Heart left ventricle (tissue), 16 donors: Measurements from ENCODE around the gene AFAP1L1. TPM values are rescaled to one million over a fixed set of nuclear protein-coding genes. Genes with fewer than 3 reads are reported as not detected.

ENCODE experiments used
- ATAC-seq, 4 donors: fragments of 200-7000 bp; cut with Tn5 transposase; one replicate each; pipeline ENCODE4 v1.9.1; 2020 to 2022; ENCODE audit warnings: moderate library complexity in 4 of 4, mild to moderate bottlenecking in 3 of 4, moderate number of reproducible peaks in 1 of 4
- DNase-seq, 5 donors: peaks; one replicate each; pipeline ENCODE4 v3.0.0-alpha.2; 2020
- H3K27ac ChIP-seq, 12 donors: fragments of 200-600 bp; sonication (generic) in 4 of 12; one replicate each; pipeline versions ENCODE4 v1.5.0 to v1.8.0; 2016 to 2022; ENCODE audit warnings: mild to moderate bottlenecking in 2 of 12
- H3K27me3 ChIP-seq, 9 donors: fragments of 200-600 bp; sonication (generic) in 2 of 9; one replicate each; pipeline versions ENCODE4 v1.5.1 to v1.8.0; 2016 to 2022; ENCODE audit warnings: mild to moderate bottlenecking in 3 of 9
- H3K36me3 ChIP-seq, 9 donors: fragments of 200-600 bp; sonication (generic) in 2 of 9; one replicate each; pipeline versions ENCODE4 v1.5.0 to v1.8.0; 2018 to 2022; ENCODE audit warnings: mild to moderate bottlenecking in 2 of 9
- H3K4me1 ChIP-seq, 12 donors: fragments of 200-600 bp; sonication (generic) in 4 of 12; one replicate each; pipeline versions ENCODE4 v1.5.0 to v1.8.0; 2016 to 2022; ENCODE audit warnings: mild to moderate bottlenecking in 3 of 12
- H3K4me3 ChIP-seq, 12 donors: fragments of 200-600 bp; sonication (generic) in 4 of 12; one replicate each; pipeline versions ENCODE4 v1.5.0 to v1.8.0; 2017 to 2022; ENCODE audit warnings: mild to moderate bottlenecking in 9 of 12, moderate library complexity in 4 of 12
- H3K9me3 ChIP-seq, 12 donors: fragments of 200-600 bp; sonication (generic) in 4 of 12; one replicate each; pipeline versions ENCODE4 v1.5.0 to v1.8.0; 2016 to 2022; ENCODE audit warnings: mild to moderate bottlenecking in 1 of 12
- POLR2A ChIP-seq, 2 donors: fragments of 450-650 bp; IDR thresholded peaks; one replicate each; pipeline ENCODE4 v1.6.1; 2017; ENCODE audit warnings: antibody characterized with exemption in 2 of 2, mild to moderate bottlenecking in 2 of 2, moderate library complexity in 2 of 2
- WGBS, 4 donors: extraction: QIAGEN DNeasy Blood & Tissue Kit in 2 of 4; methylation state at CpG; one replicate each; pipeline versions ENCODE4 v1.1.5 to v1.1.7; 2013 to 2018; 5-methylcytosine and 5-hydroxymethylcytosine counted together
- intact Hi-C, 10 donors: fragments of 100-400 bp; cut with DNase I; formaldehyde crosslinking; loops; one replicate each; pipeline versions ENCODE4 v1.11.1 to v1.14.2; 2022
- polyA plus RNA-seq, 2 donors: library from polyadenylated mRNA; stranded (reverse); fragments of 200-250 nt; gene quantifications; one replicate each; pipeline ENCODE4 v1.2.3, GENCODE V29; 2013
- total RNA-seq, 9 donors: library from RNA; depleted of rRNA in 2 of 9; stranded (reverse); fragments of >200 nt in 2 of 9; fragmentation: NEBNext Ultra II Directional in 3 of 9; extraction: Animal tissue kit (Norgen Biotek cat#: 25700) in 3 of 9; gene quantifications; one replicate each; pipeline versions ENCODE4 v1.1.0 to v1.2.4, GENCODE V29; 2016 to 2023
- TF ChIP-seq, protein P1 (sequence below), 12 donors: fragments of 200-600 bp; sonication (generic) in 4 of 12; IDR thresholded peaks; one replicate each; pipeline versions ENCODE4 v1.5.0 to v1.8.0; 2018 to 2022; ENCODE audit warnings: antibody characterized with exemption in 12 of 12, mild to moderate bottlenecking in 5 of 12
- donor health status: ischemic (EF 13 %, LVEDD 7.1; RV severe dilation, severe dysfunction).
- donor health status: healthy with polysubstance abuse.
- donor health status: DM: no; HTN: yes; CAD: no.
- donor health status: DM: no; HTN: no; CAD: no.
- donor health status: ischemic (EF 25% LVEDD 6.9; RV normal size, moderate dysfunction).
- donor health status: ischemic (EF 25% LVEDD 5.7; RV mildly dilated, moderate dysfunction).
- donor health status: healthy.
- donor health status: DM: yes; HTN: yes; CAD: no.
- donor health status: ischemic (EF 35%, LVEDD 5.7; RV mildly dilated, moderate dysfunction).
- donor health status: nonischemic (EF 11% LVEDD 7.7; RV severe dilation, severe dysfunction).
- donor health status: DM: yes; HTN: yes; CAD: no.
- donor health status: PGD.
- donor health status: ischemic (EF 29% LVEDD 5.4; RV normal size, mild dysfunction).
- donor health status: nonischemic (EF 23%, LVEDD 6.1; RV moderate dilation, normal function).

AFAP1L1 gene
- total and polyA plus RNA-seq, 11 donors: 30.4 to 57.7 (median 45.0) TPM

GRCh38 chr5:149262315-149262714 lies 9.3 kb upstream of the AFAP1L1 start:
- 74 to 91% (median 81%) methylated on average over 4 of the region's 4 CpGs for WGBS, 4 donors
- TF ChIP-seq, protein P1, sequence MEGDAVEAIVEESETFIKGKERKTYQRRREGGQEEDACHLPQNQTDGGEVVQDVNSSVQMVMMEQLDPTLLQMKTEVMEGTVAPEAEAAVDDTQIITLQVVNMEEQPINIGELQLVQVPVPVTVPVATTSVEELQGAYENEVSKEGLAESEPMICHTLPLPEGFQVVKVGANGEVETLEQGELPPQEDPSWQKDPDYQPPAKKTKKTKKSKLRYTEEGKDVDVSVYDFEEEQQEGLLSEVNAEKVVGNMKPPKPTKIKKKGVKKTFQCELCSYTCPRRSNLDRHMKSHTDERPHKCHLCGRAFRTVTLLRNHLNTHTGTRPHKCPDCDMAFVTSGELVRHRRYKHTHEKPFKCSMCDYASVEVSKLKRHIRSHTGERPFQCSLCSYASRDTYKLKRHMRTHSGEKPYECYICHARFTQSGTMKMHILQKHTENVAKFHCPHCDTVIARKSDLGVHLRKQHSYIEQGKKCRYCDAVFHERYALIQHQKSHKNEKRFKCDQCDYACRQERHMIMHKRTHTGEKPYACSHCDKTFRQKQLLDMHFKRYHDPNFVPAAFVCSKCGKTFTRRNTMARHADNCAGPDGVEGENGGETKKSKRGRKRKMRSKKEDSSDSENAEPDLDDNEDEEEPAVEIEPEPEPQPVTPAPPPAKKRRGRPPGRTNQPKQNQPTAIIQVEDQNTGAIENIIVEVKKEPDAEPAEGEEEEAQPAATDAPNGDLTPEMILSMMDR (IDR thresholded peaks at IDR 0.05): no peak
- TF ChIP-seq POLR2A (IDR thresholded peaks at IDR 0.05): no peak
- no peak overlapping the region for H3K27ac ChIP-seq
- H3K4me1 ChIP-seq: peaks cover 0 to 5% (median 0%) of the 10 kb centered on the region in 12 donors
- ATAC-seq: no peak
- intact Hi-C loops: loop anchor here in 2 of 10 donors (10.0 kb wide), 2 partner anchors 172 to 528 kb away; no protein-coding TSS in a partner anchor
- no peak for DNase-seq
- H3K4me3 ChIP-seq: no peak overlapping the region
- H3K36me3 ChIP-seq: peaks cover 0 to 16% (median 7%) of the 10 kb centered on the region in 9 donors
- H3K9me3 ChIP-seq: no peaks in the 10 kb centered on the region
- no peaks in the 10 kb centered on the region for H3K27me3 ChIP-seq

- no peak for TF ChIP-seq POLR2A (IDR thresholded peaks at IDR 0.05)
- TF ChIP-seq, protein P1 (IDR thresholded peaks at IDR 0.05): peak in 10 of 12 donors; percentile 16 to 48 (median 38)
- Histone ChIP-seq H3K27ac (no peak overlapping the region), H3K9me3 (peaks cover 0 to 14% (median 8%) of the 10 kb centered on the region in 12 donors), H3K4me3 (no peak overlapping the region), H3K4me1 (peaks cover 0 to 10% (median 0%) of the 10 kb centered on the region in 12 donors), H3K36me3 (no peaks in the 10 kb centered on the region), H3K27me3 (no peaks in the 10 kb centered on the region)
- intact Hi-C loops: loop anchor here in 9 of 10 donors (1.0 to 10.0 kb wide), 11 partner anchors 83 to 530 kb away; partner anchors contain the start of gene GRPEL2 (in 1 of the 9)
- ATAC-seq (peak in 1 of 4 donors; percentile 43), DNase-seq (no peak)
- WGBS, 4 donors: 36 to 49% (median 47%) methylated on average over 12 of the region's 12 CpGs
Observed at GRCh38 chr5:149264439-149265067, 7.1 kb upstream of the AFAP1L1 start.

DNA sequence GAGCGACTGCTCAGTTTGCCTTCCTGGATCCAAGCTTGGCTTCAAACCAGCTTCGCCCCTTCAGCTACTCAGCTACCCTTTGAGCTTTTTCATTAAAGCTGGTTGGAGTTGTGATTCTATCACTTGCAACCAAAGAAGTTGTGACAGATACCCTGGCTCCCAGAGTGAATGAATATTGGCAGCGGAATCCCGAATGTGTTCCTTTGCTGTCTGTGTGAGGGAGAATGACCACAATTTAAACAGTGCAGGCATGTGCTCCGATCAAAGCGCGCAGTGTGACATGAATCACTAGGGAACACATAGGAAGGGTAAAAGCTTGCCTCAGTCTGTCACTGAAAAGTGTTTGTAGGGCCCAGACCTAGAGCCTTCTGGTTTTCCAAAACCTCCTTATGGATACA lies 6.6 kb upstream of the AFAP1L1 start:
- Histone ChIP-seq H3K36me3 (no peaks in the 10 kb centered on the region), H3K27me3 (no peaks in the 10 kb centered on the region), H3K4me3 (no peak overlapping the region), H3K27ac (no peak overlapping the region), H3K4me1 (peaks cover 0 to 10% (median 0%) of the 10 kb centered on the region in 12 donors), H3K9me3 (peaks cover 0 to 14% (median 8%) of the 10 kb centered on the region in 12 donors)
- intact Hi-C loops: loop anchor here in 9 of 10 donors (1.0 to 10.0 kb wide), 11 partner anchors 82 to 530 kb away; partner anchors contain the start of gene GRPEL2 (in 1 of the 9)
- whole genome bisulfite sequencing, 4 donors: 83 to 91% (median 89%) methylated on average over 7 of the region's 7 CpGs
- ATAC-seq: no peak
- DNase-seq: no peak
- TF ChIP-seq POLR2A (IDR thresholded peaks at IDR 0.05): no peak
- TF ChIP-seq, protein P1 (IDR thresholded peaks at IDR 0.05): no peak

DNA sequence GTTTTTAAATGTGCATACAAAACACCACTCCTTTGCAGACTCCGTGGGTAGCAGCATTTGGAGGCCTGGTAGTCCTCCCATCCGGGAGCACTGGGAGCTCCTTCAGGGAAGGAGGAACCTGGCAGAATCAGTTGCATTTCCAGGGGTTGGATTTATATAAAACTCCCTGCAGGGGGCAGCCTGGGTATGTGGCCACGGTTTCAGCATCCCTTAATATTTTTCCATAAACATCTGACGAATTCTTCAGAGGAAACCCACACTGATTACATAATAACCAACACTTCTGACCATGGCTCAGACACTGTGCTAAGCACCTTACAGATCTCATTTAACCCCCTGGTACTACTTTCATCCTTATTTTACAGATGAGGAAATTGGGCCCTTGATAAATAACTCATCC lies 6.1 kb upstream of the AFAP1L1 start:
- peak in 2 of 5 donors; percentile 44 to 52 for DNase-seq
- WGBS, 4 donors: 3 to 24% (median 11%) methylated on average over 4 of the region's 4 CpGs

More for the DNA sequence above, 6.1 kb upstream of the AFAP1L1 start:
- intact Hi-C loops: loop anchor here in 9 of 10 donors (1.0 to 10.0 kb wide), 11 partner anchors 82 to 531 kb away; partner anchors contain the start of gene GRPEL2 (in 1 of the 9)
- no peaks in the 10 kb centered on the region for H3K27me3 ChIP-seq
- H3K9me3 ChIP-seq: peaks cover 0 to 14% (median 8%) of the 10 kb centered on the region in 12 donors
- H3K36me3 ChIP-seq: no peaks in the 10 kb centered on the region
- no peak overlapping the region for H3K27ac ChIP-seq
- TF ChIP-seq, protein P1 (IDR thresholded peaks at IDR 0.05): peak; percentile 41 to 76 (median 63)
- no peak for TF ChIP-seq POLR2A (IDR thresholded peaks at IDR 0.05)
- H3K4me3 ChIP-seq: no peak overlapping the region
- H3K4me1 ChIP-seq: peaks cover 0 to 10% (median 0%) of the 10 kb centered on the region in 12 donors
- ATAC-seq: peak in 3 of 4 donors; percentile 34 to 68 (median 40)
